Skeletal muscle cell (primary cell): Measurements from ENCODE around the gene ETV6.
A peak's percentile ranks its signal among the peaks of the same experiment; 100 is the strongest.

Source experiments
- DNase-seq: peaks from one replicate; pipeline ENCODE4 v3.0.0-alpha.2; 2010; ENCODE audit warnings: low read depth
- H3K4me3 ChIP-seq: 2 replicates; pipeline ENCODE4 v1.5.1; 2011; ENCODE audit warnings: low read depth, mild to moderate bottlenecking, control low read depth, low read length, moderate library complexity

Gene ETV6

DNA sequence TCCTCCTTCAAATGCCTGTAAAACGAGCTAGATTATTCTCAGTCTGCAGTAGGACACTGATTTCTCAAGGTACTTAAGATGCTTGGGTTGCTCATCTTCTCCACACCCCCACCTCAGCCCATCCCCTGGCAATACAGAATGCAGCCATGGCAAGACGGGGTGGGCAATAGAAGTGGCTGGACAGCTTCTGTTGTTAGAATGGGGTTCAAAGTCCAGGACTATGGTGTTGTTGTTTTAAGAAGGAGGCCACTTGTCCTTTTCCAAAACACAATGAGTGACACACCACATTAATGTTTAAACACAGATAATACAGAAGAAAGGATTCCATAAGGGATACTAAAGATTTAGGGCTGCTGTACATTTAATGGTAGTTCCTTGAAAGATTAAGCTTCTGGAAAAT is 232.4 kb downstream of the ETV6 start:
- DNase-seq = no peak
- H3K4me3 ChIP-seq = no peak overlapping the region

DNA sequence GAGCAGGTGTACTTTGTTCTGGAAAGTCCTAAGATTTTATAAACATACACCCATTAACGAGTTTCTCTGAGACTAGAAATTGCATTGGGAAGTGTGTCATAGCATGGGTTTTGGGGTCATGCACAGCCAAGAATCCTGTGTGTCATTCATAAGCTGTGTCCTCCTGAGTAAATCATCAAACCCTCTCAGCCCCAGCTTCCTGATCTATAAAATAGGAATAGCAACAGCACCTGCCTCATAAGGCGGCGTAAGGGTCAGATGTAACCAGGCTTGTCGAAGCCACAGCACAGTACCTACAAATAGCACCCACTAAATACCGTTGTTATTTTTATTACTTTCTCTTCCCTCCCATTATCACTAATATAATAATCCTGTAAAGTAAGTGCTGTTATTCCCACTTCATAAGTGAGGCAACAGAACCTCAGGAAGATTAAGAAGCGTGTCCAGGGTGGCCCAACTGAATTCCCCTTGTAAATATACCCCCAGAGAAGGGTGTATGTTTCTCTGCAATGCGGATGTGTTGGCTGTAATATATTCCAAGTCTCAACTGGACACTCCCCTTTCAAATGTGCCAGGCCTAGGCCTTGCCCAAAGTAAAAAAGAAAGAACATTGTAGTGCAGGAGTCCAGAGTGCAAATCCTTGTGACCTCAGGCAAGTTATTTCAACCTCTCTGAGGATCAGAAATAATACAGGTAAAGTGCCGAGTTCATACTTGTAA is 233.0 kb downstream of the ETV6 start:
- DNase-seq = no peak
- no peak overlapping the region for H3K4me3 ChIP-seq

DNA sequence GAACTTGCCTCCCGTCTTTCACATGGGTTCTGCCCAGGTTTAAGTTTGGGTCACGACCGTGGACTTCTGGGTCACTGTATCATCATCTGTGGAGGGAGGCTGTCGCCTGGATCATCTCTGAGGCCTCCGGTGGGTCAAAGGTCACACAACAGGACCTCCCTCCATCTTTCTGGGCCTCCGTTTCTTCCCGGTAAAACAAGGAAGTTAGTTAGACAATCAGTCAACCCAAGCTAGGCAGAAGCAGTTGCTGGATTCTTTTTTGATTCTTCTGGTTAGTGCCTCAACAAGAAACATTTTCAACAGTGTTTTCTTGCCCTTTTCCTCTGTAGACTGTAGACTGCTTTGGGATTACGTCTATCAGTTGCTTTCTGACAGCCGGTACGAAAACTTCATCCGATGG is 234.6 kb downstream of the ETV6 start:
- DNase-seq = no peak
- H3K4me3 ChIP-seq = no peak overlapping the region

DNA sequence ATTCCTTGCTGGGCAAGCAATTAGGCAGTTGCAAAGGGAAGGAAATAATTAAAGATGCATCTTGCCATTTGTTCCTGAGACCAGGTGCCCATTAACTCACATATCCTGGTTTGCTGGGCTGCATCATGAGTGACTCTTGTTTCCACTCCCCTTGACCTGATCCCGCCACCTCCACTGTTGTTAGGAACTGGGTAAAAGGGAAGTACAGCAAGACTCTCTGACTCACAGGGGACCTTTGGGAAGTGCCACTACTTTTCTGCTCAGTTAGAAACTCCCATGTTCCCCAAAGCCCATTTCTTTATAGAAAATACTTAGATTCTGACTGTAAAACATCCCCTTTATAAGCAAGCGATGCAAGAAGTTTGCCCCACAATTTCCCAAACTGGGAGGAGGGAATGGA is 235.2 kb downstream of the ETV6 start:
- peak; percentile 20 for DNase-seq
- no peak overlapping the region for H3K4me3 ChIP-seq

DNA sequence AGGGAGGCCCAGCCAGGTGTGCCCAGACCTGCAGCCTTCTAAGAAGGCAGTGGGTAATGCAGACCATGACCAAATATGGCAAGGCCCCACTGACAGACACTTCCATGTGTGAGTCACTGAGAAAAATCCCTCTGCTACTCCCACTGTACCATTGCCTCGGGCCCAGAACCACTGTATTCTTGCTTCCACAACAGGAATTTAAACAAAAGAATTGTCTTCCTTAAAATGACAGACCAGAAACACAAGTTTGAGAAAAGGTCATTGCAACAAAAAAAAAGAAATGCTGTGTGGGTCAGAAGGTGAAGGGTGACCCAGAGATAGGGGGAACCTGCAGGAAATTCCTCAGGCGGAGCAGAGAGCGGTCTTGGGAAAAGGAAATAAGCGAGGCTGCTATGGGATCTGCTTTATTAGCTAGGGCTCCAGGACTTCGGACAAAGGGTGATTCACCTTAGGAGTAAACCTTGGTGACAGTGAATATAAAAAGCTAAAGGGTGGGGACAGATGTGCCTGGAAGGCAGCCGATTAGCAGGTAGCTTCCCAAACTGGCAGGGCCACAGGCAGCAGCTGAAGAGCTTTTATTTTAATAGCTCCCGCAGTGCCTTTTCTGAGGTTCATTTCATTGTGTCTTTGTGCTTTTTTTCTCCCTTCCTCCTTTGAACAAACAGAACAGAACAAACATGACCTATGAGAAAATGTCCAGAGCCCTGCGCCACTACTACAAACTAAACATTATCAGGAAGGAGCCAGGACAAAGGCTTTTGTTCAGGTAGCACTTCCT is 236.0 kb downstream of the ETV6 start:
- DNase-seq = no peak
- no peak overlapping the region for H3K4me3 ChIP-seq

DNA sequence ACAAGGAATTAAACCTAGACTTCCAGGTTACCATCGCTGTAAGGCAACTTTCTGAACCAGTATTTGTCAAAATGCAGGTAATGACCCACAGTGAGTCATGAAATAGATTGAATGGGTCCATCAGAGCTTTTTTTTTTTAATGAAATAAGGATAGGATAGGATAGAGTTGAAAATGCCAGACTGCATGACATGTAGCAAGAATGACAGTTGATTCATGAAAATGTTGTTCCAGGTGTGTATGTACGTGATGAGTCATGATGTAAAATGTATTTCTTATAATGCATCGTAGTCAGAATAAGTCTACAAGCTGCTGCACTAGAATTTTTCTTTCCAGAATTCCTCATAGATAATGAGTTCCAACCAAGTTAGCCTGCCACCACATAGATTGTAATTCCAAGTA is 236.9 kb downstream of the ETV6 start:
- no peak for DNase-seq
- no peak overlapping the region for H3K4me3 ChIP-seq

DNA sequence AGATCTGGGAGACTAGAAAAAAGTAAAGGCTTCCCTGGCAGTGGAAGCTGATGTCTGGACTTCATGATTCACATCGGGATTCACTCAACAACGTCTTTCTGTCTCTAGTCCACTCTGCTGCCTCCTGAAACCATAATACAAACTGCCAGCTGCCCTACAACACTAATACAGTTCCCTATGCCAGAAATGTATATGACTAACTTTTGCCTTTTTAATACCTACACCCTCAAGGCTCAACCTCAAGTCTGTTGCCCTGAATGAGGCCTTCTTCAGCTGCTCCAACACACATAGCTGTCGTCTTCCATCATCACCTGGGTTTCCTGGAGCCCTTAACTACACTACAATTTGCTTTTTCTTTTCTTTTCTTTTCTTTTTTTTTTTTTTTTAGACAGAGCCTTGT is 238.6 kb downstream of the ETV6 start:
- no peak overlapping the region for H3K4me3 ChIP-seq
- no peak for DNase-seq

DNA sequence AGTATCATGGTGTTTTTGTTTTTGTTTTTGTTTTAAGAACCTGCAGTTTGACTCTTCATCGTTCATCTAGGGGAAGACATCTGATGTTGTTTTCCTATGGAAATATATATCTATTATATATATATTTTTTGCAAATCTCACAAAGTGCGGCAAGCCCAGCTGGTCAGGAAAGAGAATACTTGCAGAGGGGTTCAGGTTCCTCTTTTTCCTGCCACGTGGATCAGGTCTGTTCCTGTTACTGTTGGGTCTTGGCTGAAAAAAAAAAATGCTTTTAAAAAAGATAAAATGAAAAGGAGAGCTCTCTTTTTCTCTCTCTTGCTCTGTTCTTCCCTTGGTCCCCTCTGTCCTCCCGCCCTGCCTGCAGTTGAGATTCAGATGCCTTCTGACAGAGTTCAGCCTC is 241.9 kb downstream of the ETV6 start:
- no peak for DNase-seq
- H3K4me3 ChIP-seq = no peak overlapping the region

DNA sequence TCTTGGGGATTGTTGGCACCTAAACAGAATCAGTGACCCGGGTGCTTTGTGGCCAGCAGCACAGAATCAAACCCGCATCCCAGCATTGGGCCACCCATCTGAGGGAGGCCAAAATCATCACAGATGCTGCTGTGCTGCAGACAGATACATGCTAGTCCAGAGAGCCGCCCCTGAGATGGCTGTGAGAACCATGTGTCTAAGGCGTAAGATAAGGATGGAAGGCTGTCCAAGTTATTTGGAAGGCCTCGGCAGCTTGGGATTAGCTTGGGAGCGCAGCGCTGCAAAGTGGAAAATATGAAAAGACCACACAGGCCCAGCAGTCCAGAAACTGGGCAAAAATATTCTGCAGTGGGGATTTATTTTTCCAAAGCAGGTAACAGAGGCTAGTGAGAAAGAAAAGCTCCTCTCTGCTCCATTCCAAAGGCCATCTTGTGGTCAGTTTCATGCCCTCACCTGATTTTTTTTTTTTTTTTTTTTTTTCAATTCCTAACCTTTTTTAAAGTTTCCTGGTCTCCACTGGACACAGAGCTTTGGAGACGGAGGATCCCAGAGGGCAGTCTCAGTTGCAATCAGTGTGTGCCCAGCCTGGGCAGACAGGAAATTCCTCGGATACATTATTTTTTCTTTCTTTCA is 242.4 kb downstream of the ETV6 start:
- DNase-seq = no peak
- no peak overlapping the region for H3K4me3 ChIP-seq

DNA sequence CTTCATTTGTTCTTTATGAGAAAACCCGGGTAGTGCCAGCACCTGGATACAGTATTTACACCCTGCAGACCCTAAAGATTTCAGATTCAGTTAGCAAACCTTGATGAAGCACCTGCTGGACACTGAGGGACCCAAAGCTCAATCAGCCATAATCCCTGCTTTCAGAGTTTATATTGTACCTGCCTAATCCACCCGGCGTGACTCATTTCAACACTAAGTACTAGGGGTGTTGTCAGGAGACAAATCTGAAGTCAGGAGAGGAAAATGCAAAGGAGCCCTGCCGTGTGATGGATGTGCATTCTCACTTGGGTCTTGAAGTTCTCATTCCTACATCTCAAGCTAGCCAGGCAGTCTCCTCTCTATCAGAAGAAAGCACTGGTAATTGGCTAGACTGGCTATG is 244.5 kb downstream of the ETV6 start:
- no peak overlapping the region for H3K4me3 ChIP-seq
- no peak for DNase-seq

DNA sequence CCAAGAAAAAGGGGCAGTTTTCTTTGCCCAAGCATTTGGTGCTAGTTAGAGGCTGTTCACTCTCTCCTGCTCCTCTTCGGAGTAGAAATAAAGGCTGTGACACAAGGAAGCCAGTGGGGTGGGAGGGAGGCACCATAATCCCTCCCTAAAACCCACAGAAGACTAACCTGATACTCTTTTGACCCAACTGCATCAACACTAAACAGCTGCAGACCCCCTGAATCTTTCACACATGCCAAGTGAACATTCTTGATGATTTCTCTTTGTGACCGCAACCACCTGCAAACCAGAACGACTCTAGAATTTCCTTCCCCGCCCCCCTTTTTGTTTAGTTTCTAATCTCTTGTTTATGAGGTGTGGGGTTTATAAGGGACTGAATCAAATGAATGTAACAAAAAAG is 245.4 kb downstream of the ETV6 start:
- DNase-seq = no peak
- H3K4me3 ChIP-seq = no peak overlapping the region

DNA sequence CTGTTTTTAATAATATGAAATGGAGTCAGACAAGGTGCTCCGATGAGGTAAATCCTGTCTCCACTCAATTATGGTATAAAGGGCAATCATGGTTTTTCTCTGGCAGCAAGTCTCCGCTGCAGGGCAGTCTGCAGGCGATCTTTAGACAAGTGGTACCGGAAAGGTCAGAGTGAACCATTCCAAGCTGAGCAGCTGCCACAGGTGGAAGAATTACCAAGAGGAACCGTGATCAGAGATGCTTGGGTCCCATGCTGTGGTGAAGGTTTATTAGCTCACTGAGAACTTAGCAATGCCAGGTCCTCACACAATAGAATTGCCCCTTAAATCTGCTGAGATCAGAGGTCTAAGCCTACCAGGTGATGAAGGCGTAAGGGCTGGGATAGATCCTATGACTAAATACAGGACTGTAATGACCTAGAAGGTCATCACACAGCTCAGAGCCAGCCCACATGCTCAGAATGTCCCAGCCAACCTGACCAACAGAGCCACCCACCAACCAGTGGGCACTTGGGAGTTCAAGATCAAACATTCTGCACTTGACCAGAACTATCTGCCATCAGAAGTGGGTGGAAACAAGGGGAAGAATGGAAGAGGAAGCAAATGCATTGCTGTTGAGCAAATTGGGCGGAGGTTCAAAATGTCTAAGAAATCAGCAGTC is 246.1 kb downstream of the ETV6 start:
- no peak for DNase-seq
- H3K4me3 ChIP-seq = no peak overlapping the region

DNA sequence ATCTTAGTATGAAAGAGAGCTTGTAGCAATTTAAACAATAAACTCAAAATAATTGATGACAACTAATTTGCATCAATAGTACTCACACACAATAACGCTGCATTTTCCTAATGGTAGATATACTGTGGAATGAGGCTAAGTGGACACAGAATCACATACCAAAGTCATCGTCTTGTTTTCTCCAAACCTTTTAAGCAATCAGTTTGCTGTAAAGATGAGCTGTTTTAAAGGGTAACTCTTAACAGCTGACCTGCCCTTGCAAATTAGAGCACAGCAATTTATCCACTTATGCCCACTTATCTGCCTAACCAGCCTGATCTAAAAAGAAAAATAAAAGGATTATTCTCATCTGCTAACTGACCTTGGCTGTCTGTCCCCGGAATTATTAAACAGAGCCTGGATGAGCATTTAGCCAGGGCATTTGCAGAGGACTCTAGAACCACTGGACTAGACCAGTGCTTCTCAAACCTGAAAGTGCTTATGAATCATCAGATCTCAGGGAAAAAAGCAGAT is 247.0 kb downstream of the ETV6 start:
- H3K4me3 ChIP-seq = no peak overlapping the region
- no peak for DNase-seq

DNA sequence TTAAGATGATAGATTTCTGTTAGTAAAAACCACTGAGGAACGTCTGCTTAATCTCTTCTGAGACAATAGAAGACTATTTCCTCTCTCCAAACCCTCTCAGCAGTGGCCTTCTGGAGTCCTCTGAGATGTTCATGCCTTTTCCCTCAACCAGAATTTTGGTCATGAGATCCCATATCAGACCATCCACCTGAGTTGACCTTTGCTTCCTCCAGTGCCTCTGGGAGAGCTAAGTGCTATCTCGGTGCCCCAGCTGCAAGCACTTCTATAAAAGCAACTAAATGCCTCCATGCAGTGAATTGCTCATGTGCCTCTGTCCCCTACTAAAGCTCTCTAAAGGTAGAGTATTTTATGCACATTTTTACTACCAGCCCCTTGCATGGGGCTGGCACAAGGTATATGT is 248.4 kb downstream of the ETV6 start:
- H3K4me3 ChIP-seq = no peak overlapping the region
- no peak for DNase-seq

DNA sequence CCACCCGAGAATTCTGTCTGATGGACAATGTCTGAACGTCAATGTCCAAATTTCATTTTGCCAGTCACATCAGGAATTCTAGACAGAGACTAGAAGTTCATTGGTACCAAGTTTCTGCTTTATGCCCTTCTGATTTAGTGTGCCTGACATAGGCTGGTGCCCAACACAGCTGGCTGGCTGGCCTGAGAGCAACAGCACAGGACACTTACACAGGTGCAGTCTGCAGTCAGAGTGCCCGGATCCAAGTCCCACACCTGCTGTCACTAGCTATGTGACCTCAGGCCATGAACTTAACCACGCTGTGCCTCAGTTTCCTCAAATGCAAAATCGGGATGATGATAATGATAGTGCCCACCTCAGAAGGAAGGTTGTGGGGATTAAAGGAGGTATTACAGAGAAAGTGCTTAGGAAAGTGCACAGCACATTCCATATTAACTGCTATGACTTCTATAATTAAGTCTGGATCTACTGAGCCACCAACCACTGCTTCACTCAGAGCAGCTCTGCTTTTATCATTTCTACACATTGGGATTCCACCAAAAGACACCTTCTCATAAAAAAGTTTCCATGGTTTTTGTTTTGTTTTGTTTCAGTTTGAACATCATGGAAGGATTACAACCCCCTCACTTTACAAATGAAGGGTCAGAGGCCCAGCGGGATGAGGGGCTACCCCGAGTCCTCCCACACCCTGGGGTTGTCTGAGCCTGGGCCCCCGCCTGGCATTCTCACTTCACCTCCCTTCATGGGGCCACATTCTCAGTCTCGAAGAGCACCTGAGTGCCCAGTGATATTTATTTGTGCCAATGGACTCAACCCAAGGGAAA is 252.4 kb downstream of the ETV6 start:
- no peak overlapping the region for H3K4me3 ChIP-seq
- DNase-seq = no peak

DNA sequence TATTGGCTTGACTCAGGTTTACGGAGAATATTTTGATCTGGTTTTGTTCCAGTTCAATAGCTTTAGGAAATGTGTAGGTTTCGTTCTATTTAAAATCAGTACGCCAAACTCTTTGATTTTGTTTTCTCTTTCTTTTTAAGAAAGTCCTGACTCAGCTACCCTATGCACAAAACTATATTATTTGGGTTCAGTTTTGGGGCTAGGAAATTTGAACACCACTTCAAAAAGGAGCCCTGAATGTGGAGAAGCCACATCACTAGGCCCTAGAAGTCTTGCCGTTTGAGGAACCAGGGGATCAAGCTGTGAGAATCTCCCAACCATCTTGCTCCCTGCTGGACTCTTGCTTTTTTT is 253.0 kb downstream of the ETV6 start:
- no peak overlapping the region for H3K4me3 ChIP-seq
- DNase-seq = no peak

DNA sequence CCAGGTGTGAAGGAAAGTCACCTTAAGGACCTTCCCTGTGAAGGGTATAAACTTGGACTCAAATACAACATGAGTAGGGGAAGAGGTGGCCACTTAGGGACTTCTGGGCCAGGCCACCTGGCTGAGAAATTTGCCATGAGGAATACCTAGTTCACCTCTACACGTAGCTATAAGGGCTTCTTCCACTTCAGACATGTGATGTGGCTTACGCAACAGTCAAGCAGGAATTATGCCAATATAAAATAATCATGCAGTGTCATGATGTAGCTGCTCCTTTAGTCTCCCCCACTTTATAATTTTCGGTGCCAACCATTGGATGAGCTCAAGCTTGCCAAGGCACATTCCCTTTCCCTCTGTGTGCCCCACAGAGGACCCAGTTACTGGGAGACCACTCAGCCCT is 254.7 kb downstream of the ETV6 start:
- DNase-seq = no peak
- no peak overlapping the region for H3K4me3 ChIP-seq

DNA sequence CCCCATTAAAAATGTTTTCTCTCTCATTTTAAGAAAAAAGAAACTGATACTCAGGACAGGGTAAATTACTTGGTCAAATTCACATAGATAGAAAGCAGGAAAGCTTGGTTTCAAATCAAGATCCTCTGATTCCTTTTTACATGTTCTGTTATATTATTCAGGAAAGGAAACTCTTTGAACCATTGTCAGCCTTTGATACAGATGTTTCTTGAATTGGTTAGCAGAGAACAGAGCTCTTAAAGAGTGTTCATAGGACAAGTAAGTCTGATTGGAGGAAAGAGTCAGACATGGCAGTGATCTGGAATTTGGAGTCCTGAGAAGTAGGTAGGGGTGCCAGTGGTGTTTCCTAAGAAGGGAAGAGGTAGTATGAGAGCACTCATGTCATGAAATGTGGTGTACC is 256.1 kb downstream of the ETV6 start:
- DNase-seq = no peak
- H3K4me3 ChIP-seq = no peak overlapping the region

DNA sequence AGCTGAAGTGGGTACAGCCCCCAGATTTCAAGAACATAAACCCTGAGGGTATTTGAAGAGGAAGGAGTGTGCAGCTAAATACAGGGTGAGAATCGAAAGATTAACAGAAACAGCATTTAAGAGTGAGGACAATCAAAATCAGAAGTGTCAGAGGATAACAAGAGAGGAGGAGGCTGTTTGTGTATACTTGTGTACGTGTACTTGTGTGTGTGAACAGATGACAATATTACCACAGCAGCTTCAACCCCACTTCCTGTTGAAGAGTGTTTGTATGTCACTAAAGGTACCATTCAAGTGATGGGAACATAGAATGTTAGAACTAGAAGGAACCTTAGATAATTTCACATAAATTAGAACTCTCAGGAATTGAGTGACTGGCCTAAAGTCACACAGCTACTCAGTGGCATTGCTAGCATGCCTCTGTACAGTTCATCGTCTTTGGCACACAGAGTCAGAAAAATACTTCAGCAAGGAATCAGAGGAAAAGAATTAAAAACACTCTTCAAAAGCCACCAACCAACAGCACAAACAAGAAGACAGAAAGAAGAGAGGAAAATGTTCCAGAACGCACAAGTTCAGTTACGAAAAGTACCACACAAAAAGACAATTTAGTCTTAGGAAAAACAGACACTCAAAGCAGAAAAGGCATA is 256.9 kb downstream of the ETV6 start:
- no peak overlapping the region for H3K4me3 ChIP-seq
- DNase-seq = no peak
